Liver (tissue), 9 donors: Measurements from ENCODE around the gene INPP4B. TPM values are rescaled to one million over a fixed set of nuclear protein-coding genes. Genes with fewer than 3 reads are reported as not detected.

Experiments used
- DNase-seq: peaks from one replicate; pipeline ENCODE4 v3.0.0-alpha.2; 2017; ENCODE audit warnings: low spot score
- H3K27ac ChIP-seq, 2 donors: one replicate each; pipeline ENCODE4 v1.7.0; 2013; ENCODE audit warnings: inconsistent platforms in 2 of 2, low read length in 2 of 2, control low read depth in 1 of 2, low read depth in 1 of 2, mild to moderate bottlenecking in 1 of 2
- H3K27me3 ChIP-seq, 4 donors: one replicate each; pipeline versions ENCODE4 v1.6.1 to v1.7.0; 2013; ENCODE audit warnings: low read length in 3 of 4, inconsistent platforms in 1 of 4, mild to moderate bottlenecking in 1 of 4, moderate library complexity in 1 of 4; ENCODE audit not compliant: control insufficient read depth in 4 of 4, insufficient read depth in 4 of 4
- H3K36me3 ChIP-seq, 4 donors: one replicate each; pipeline versions ENCODE4 v1.6.1 to v1.7.0; 2013; ENCODE audit warnings: low read length in 3 of 4, mild to moderate bottlenecking in 3 of 4, low read depth in 1 of 4, moderate library complexity in 1 of 4; ENCODE audit not compliant: control insufficient read depth in 4 of 4, insufficient read depth in 3 of 4
- H3K4me1 ChIP-seq, 4 donors: one replicate each; pipeline versions ENCODE4 v1.6.1 to v1.7.0; 2013; ENCODE audit warnings: low read length in 3 of 4, mild to moderate bottlenecking in 3 of 4, moderate library complexity in 1 of 4; ENCODE audit not compliant: control insufficient read depth in 4 of 4, insufficient read depth in 4 of 4
- H3K4me3 ChIP-seq, 3 donors: one replicate each; pipeline versions ENCODE4 v1.6.1 to v1.7.0; 2013; ENCODE audit warnings: low read length in 3 of 3, control low read depth in 1 of 3, low read depth in 1 of 3, mild to moderate bottlenecking in 1 of 3
- H3K9ac ChIP-seq, 2 donors: one replicate each; pipeline ENCODE4 v1.7.0; 2013; ENCODE audit warnings: low read length in 2 of 2, mild to moderate bottlenecking in 2 of 2, moderate library complexity in 2 of 2, control low read depth in 1 of 2, low read depth in 1 of 2
- H3K9me3 ChIP-seq, 4 donors: one replicate each; pipeline versions ENCODE4 v1.6.1 to v1.7.0; 2013; ENCODE audit warnings: low read length in 3 of 4; ENCODE audit not compliant: control insufficient read depth in 4 of 4
- ATF3 ChIP-seq: IDR thresholded peaks from 2 replicates; pipeline ENCODE4 v1.6.1; 2016; ENCODE audit warnings: antibody characterized with exemption
- CTCF ChIP-seq: fragments of 150-350 bp; IDR thresholded peaks from 2 replicates; pipeline ENCODE4 v1.5.1; 2017; ENCODE audit warnings: improper control_type of control experiment, low read depth, low read length; ENCODE audit not compliant: missing input control
- EGR1 ChIP-seq, 2 donors: IDR thresholded peaks; 2 replicates each; pipeline ENCODE4 v1.6.1; 2016 to 2018; ENCODE audit warnings: antibody characterized with exemption in 2 of 2, low read depth in 2 of 2
- FOXA1 ChIP-seq: IDR thresholded peaks from 2 replicates; pipeline ENCODE4 v1.6.1; 2016; ENCODE audit warnings: antibody characterized with exemption
- FOXA2 ChIP-seq: IDR thresholded peaks from 2 replicates; pipeline ENCODE4 v1.6.1; 2016; ENCODE audit warnings: antibody characterized with exemption
- GABPA ChIP-seq, 2 donors: IDR thresholded peaks in 1 of 2; conservative IDR thresholded peaks in 1 of 2; 2 replicates each; pipeline ENCODE4 v1.6.1; 2016; ENCODE audit warnings: antibody characterized with exemption in 2 of 2, mild to moderate bottlenecking in 1 of 2, moderate library complexity in 1 of 2
- HNF4A ChIP-seq, 2 donors: conservative IDR thresholded peaks; 2 replicates each; pipeline ENCODE4 v1.6.1; 2016; ENCODE audit warnings: antibody characterized with exemption in 2 of 2, mild to moderate bottlenecking in 2 of 2
- HNF4G ChIP-seq: IDR thresholded peaks from 2 replicates; pipeline ENCODE4 v1.6.1; 2016; ENCODE audit warnings: antibody characterized with exemption
- JUND ChIP-seq, 2 donors: IDR thresholded peaks; 2 replicates each; pipeline ENCODE4 v1.6.1; 2016; ENCODE audit warnings: antibody characterized with exemption in 2 of 2
- MAX ChIP-seq: IDR thresholded peaks from 2 replicates; pipeline ENCODE4 v1.6.1; 2016; ENCODE audit warnings: antibody characterized with exemption
- NR2F2 ChIP-seq: IDR thresholded peaks from 2 replicates; pipeline ENCODE4 v1.6.1; 2016; ENCODE audit warnings: antibody characterized with exemption
- RAD21 ChIP-seq, 2 donors: IDR thresholded peaks; 2 replicates each; pipeline ENCODE4 v1.6.1; 2016; ENCODE audit warnings: antibody characterized with exemption in 2 of 2, mild to moderate bottlenecking in 2 of 2
- REST ChIP-seq: IDR thresholded peaks from 2 replicates; pipeline ENCODE4 v1.6.1; 2016; ENCODE audit warnings: antibody characterized with exemption, mild to moderate bottlenecking
- RXRA ChIP-seq, 2 donors: IDR thresholded peaks; 2 replicates each; pipeline ENCODE4 v1.6.1; 2017 to 2018; ENCODE audit warnings: antibody characterized with exemption in 2 of 2, mild to moderate bottlenecking in 1 of 2
- SP1 ChIP-seq: IDR thresholded peaks from 2 replicates; pipeline ENCODE4 v1.6.1; 2018; ENCODE audit warnings: antibody characterized with exemption, mild to moderate bottlenecking
- TAF1 ChIP-seq: conservative IDR thresholded peaks from 2 replicates; pipeline ENCODE4 v1.6.1; 2016; ENCODE audit warnings: antibody characterized with exemption, mild to moderate bottlenecking
- YY1 ChIP-seq: IDR thresholded peaks from 2 replicates; pipeline ENCODE4 v1.6.1; 2016; ENCODE audit warnings: antibody characterized with exemption, mild to moderate bottlenecking
- ZBTB33 ChIP-seq: IDR thresholded peaks from 2 replicates; pipeline ENCODE4 v1.6.1; 2016; ENCODE audit warnings: antibody characterized with exemption
- WGBS: extraction: QIAGEN DNeasy Blood & Tissue Kit; methylation state at CpG from one replicate; pipeline ENCODE4 v1.1.7; 2013; 5-methylcytosine and 5-hydroxymethylcytosine counted together
- polyA plus RNA-seq, 2 donors: library from polyadenylated mRNA; stranded (reverse) in 1 of 2; unstranded in 1 of 2; fragments of 200-250 nt in 1 of 2; fragments of >200 nt in 1 of 2; fragmentation: Nextera tagmentation in 1 of 2; extraction: Ambion mirVana in 1 of 2; gene quantifications; one replicate each; pipeline versions ENCODE4 v1.2.1 to v1.2.3, GENCODE V29; 2013 to 2015
- total RNA-seq, 2 donors: library from RNA; depleted of rRNA; stranded (reverse); fragments of >200 nt; gene quantifications; one replicate each; pipeline ENCODE4 v1.2.3, GENCODE V29; 2014
- donor health status: healthy.
- donor health status: healthy.
- donor health status: healthy.
- donor health status: healthy.
- donor health status: healthy.

The INPP4B gene
- total and polyA plus RNA-seq, 4 donors: 0.43 to 2.8 (median 1.6) TPM

GRCh38 chr4:142815834-142816233 lies 30.3 kb downstream of the INPP4B start:
- DNase-seq: no peak
- H3K4me1 ChIP-seq: no peaks in the 10 kb centered on the region
- H3K9me3 ChIP-seq: no peaks in the 10 kb centered on the region
- H3K9ac ChIP-seq: no peak overlapping the region
- no peak overlapping the region for H3K27ac ChIP-seq
- no peaks in the 10 kb centered on the region for H3K27me3 ChIP-seq
- H3K36me3 ChIP-seq: no peaks in the 10 kb centered on the region
- 62% methylated on average over 1 of the region's 1 CpG for WGBS
- no peak for TF ChIP-seq EGR1 (IDR thresholded peaks at IDR 0.05; ENCODE audit: low read depth in 2 of 2)
- no peak for TF ChIP-seq FOXA1
- TF ChIP-seq NR2F2: no peak
- no peak for TF ChIP-seq RXRA (IDR thresholded peaks at IDR 0.05)
- no peak for TF ChIP-seq FOXA2
- no peak for TF ChIP-seq TAF1
- TF ChIP-seq ATF3: no peak
- TF ChIP-seq MAX: no peak
- TF ChIP-seq JUND (IDR thresholded peaks at IDR 0.05): no peak
- no peak for TF ChIP-seq CTCF
- TF ChIP-seq HNF4G: no peak
- no peak for TF ChIP-seq HNF4A (conservative IDR thresholded peaks at IDR 0.05)
- TF ChIP-seq RAD21 (IDR thresholded peaks at IDR 0.05): no peak
- TF ChIP-seq ZBTB33: no peak
- TF ChIP-seq SP1: no peak
- no peak for TF ChIP-seq YY1
- no peak for TF ChIP-seq GABPA (IDR thresholded peaks at IDR 0.05 in 1 of 2, conservative IDR thresholded peaks at IDR 0.05 in 1 of 2)
- no peak for TF ChIP-seq REST
- H3K4me3 ChIP-seq: no peak overlapping the region

GRCh38 chr4:142813388-142813787 lies 32.7 kb downstream of the INPP4B start:
- no peak for DNase-seq
- TF ChIP-seq GABPA (IDR thresholded peaks at IDR 0.05 in 1 of 2, conservative IDR thresholded peaks at IDR 0.05 in 1 of 2): no peak
- TF ChIP-seq ZBTB33: no peak
- TF ChIP-seq EGR1 (IDR thresholded peaks at IDR 0.05; ENCODE audit: low read depth in 2 of 2): no peak
- TF ChIP-seq YY1: no peak
- no peak for TF ChIP-seq TAF1
- no peak for TF ChIP-seq HNF4A (conservative IDR thresholded peaks at IDR 0.05)
- no peak for TF ChIP-seq REST
- TF ChIP-seq SP1: no peak
- 67% methylated on average over 2 of the region's 2 CpGs for WGBS
- no peaks in the 10 kb centered on the region for H3K4me1 ChIP-seq
- no peak overlapping the region for H3K4me3 ChIP-seq
- no peak overlapping the region for H3K27ac ChIP-seq
- H3K27me3 ChIP-seq: no peaks in the 10 kb centered on the region
- H3K36me3 ChIP-seq: no peaks in the 10 kb centered on the region
- H3K9ac ChIP-seq: no peak overlapping the region
- no peaks in the 10 kb centered on the region for H3K9me3 ChIP-seq
